Right lobe of liver (tissue), 6 donors: ENCODE data around the gene RASAL3. TPM values are rescaled to one million over a fixed set of nuclear protein-coding genes. Genes with fewer than 3 reads are reported as not detected.
A peak's percentile ranks its signal among the peaks of the same experiment; 100 is the strongest.

Experiments used
- ATAC-seq, 4 donors: fragments of 200-7000 bp; cut with Tn5 transposase; one replicate each; pipeline ENCODE4 v1.9.1; 2020; ENCODE audit warnings: mild to moderate bottlenecking in 4 of 4, moderate library complexity in 4 of 4
- DNase-seq, 3 donors: peaks; one replicate each; pipeline ENCODE4 v3.0.0-alpha.2; 2020
- H3K27ac ChIP-seq, 3 donors: fragments of 200-600 bp; one replicate each; pipeline ENCODE4 v1.8.0; 2022
- H3K27me3 ChIP-seq, 2 donors: fragments of 200-600 bp; one replicate each; pipeline ENCODE4 v1.8.0; 2022
- H3K36me3 ChIP-seq, 4 donors: fragments of 200-600 bp; sonication (generic) in 1 of 4; one replicate each; pipeline versions ENCODE4 v1.5.1 to v1.8.0; 2017 to 2022; ENCODE audit warnings: control low read depth in 1 of 4
- H3K4me1 ChIP-seq, 4 donors: fragments of 200-600 bp; sonication (generic) in 1 of 4; one replicate each; pipeline versions ENCODE4 v1.5.1 to v1.8.0; 2017 to 2022; ENCODE audit warnings: control low read depth in 1 of 4
- H3K4me3 ChIP-seq, 3 donors: fragments of 200-600 bp; one replicate each; pipeline ENCODE4 v1.8.0; 2022
- H3K9me3 ChIP-seq, 4 donors: fragments of 200-600 bp; sonication (generic) in 1 of 4; one replicate each; pipeline versions ENCODE4 v1.5.1 to v1.8.0; 2017 to 2022; ENCODE audit warnings: control low read depth in 1 of 4
- POLR2A ChIP-seq: fragments of 450-650 bp; IDR thresholded peaks from one replicate; pipeline ENCODE4 v1.6.1; 2017; ENCODE audit warnings: antibody characterized with exemption, mild to moderate bottlenecking
- WGBS: methylation state at CpG from one replicate; pipeline ENCODE4 v1.1.6; 2018; ENCODE audit warnings: low coverage, low lambda C conversion rate; ENCODE audit not compliant: insufficient coverage; ENCODE audit errors: missing lambda C conversion rate; 5-methylcytosine and 5-hydroxymethylcytosine counted together
- intact Hi-C, 2 donors: fragments of 100-400 bp; cut with DNase I; formaldehyde crosslinking; loops; one replicate each; pipeline versions ENCODE4 v1.11.2 to v1.14.1; 2022
- long read RNA-seq: library from polyadenylated mRNA; unstranded; transcript quantifications from one replicate; pipeline ENCODE4 v2.0.0, GENCODE V29; 2019
- total RNA-seq, 6 experiments: library from RNA; depleted of rRNA in 2 of 6; stranded (reverse); fragments of >200 nt in 2 of 6; fragmentation: NEBNext Ultra II Directional in 3 of 6; extraction: Animal tissue kit (Norgen Biotek cat#: 25700) in 3 of 6; gene quantifications; one replicate each; pipeline versions ENCODE4 v1.1.0 to v1.2.4, GENCODE V29; 2016 to 2023
- TF ChIP-seq, protein P1 (sequence below), 4 donors: fragments of 200-600 bp in 3 of 4; fragments of 450-650 bp in 1 of 4; IDR thresholded peaks; one replicate each; pipeline versions ENCODE4 v1.5.1 to v1.8.0; 2016 to 2022; ENCODE audit warnings: antibody characterized with exemption in 4 of 4, mild to moderate bottlenecking in 2 of 4
- donor health status: DM: no; HTN: yes; CAD: no.
- donor health status: DM: no; HTN: no; CAD: no.
- donor health status: DM: no; HTN: no; CAD: no.
- donor health status: DM: no; HTN: yes; CAD: no.
- donor health status: DM: no; HTN: yes; CAD: no.

The RASAL3 gene
- 1 to 10 TPM in 4 of 6 experiments, under 1 TPM in 2; 0.75 to 1.9 (median 1.1) TPM for total RNA-seq
- long read RNA-seq = 0 reads

GRCh38 chr19:15464394-15465385 lies at the start of gene RASAL3:
TSS of gene RASAL3 (minus strand) at chr19:15464544. CDS start at chr19:15464358, 186 bp downstream.
- Histone ChIP-seq H3K9me3 (no peaks in the 10 kb centered on the region), H3K27ac (peak within 1 kb of the TSS; percentile 26 to 73 (median 51)), H3K36me3 (no peaks in the 10 kb centered on the region), H3K27me3 (no peaks in the 10 kb centered on the region), H3K4me3 (peak within 1 kb of the TSS; percentile 21 to 44 (median 28)), H3K4me1 (peaks cover 0 to 27% (median 13%) of the 10 kb centered on the region in 4 donors)
- ATAC-seq = peak; percentile 29 to 55 (median 42)
- intact Hi-C loops = no loop called here
- no peak for TF ChIP-seq POLR2A
- TF ChIP-seq, protein P1, sequence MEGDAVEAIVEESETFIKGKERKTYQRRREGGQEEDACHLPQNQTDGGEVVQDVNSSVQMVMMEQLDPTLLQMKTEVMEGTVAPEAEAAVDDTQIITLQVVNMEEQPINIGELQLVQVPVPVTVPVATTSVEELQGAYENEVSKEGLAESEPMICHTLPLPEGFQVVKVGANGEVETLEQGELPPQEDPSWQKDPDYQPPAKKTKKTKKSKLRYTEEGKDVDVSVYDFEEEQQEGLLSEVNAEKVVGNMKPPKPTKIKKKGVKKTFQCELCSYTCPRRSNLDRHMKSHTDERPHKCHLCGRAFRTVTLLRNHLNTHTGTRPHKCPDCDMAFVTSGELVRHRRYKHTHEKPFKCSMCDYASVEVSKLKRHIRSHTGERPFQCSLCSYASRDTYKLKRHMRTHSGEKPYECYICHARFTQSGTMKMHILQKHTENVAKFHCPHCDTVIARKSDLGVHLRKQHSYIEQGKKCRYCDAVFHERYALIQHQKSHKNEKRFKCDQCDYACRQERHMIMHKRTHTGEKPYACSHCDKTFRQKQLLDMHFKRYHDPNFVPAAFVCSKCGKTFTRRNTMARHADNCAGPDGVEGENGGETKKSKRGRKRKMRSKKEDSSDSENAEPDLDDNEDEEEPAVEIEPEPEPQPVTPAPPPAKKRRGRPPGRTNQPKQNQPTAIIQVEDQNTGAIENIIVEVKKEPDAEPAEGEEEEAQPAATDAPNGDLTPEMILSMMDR (IDR thresholded peaks at IDR 0.05) = no peak
- WGBS = 23% methylated on average over 14 of the region's 17 CpGs
- peak in 2 of 3 donors; percentile 40 to 74 for DNase-seq

DNA sequence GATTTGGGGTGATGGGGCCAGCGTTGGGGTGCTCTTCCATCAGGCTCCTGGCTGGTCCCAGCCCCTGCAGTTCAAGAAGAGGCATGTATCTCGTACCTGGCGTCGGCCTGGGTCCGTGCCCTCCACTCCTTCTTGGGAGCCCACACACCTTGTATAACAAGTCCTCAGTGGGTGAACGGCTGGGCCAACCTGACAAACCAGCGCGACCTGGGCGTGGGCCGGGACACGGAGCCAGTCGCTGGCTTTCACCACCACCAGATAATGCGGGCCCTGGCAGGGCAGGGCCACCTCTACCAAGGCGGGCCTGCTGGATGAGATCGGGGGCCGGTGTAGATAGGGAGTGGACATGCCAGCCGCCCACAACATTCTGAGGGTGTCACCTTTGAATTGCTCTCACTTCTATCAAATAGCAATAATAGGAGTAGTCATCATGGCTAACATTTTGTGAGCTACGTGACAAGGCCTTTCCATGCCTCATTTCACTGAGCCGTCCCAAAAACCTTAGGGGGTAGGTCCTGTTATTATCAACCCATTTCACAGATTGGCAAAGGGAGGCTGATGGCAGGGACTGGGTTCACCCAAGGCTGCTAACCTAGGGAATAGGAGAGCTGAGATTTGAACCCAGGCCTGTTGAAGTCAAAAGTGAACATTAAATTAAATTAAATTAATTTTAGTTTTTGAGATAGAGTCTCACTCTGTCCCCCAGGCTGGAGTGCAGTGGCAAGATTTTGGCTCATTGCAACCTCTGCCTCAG lies 47.5 kb upstream of the RASAL3 start:
- no peak for TF ChIP-seq POLR2A
- TF ChIP-seq, protein P1 (IDR thresholded peaks at IDR 0.05) = no peak
- Histone ChIP-seq H3K27me3 (no peaks in the 10 kb centered on the region), H3K27ac (no peak overlapping the region), H3K4me3 (no peak overlapping the region), H3K4me1 (peaks cover 0 to 16% (median 2%) of the 10 kb centered on the region in 4 donors), H3K36me3 (no peaks in the 10 kb centered on the region), H3K9me3 (no peaks in the 10 kb centered on the region)
- no peak for ATAC-seq
- DNase-seq = no peak
- intact Hi-C loops = no loop called here
- WGBS = 100% methylated on average over 1 of the region's 19 CpGs

- Histone ChIP-seq H3K36me3 (no peaks in the 10 kb centered on the region), H3K4me3 (peak within 1 kb of the TSS; percentile 27 to 49 (median 46)), H3K4me1 (peaks cover 0 to 25% (median 2%) of the 10 kb centered on the region in 4 donors), H3K27ac (no peak within 1 kb of the TSS), H3K27me3 (no peaks in the 10 kb centered on the region), H3K9me3 (no peaks in the 10 kb centered on the region)
- 27% methylated on average over 3 of the region's 52 CpGs for WGBS
- intact Hi-C loops = no loop called here
- TF ChIP-seq, protein P1 (IDR thresholded peaks at IDR 0.05) = no peak
- no peak for TF ChIP-seq POLR2A
- peak in 1 of 3 donors; percentile 36 for DNase-seq
- peak; percentile 4 to 47 (median 20) for ATAC-seq
Measured at GRCh38 chr19:15508035-15508710, 43.8 kb upstream of the RASAL3 start, which contains the start of gene CYP4F22. TSS of gene CYP4F22 (plus strand) at chr19:15508525. CDS start at chr19:15525337, 16,812 bp downstream.
